Amygdala (tissue), 56 donors: ENCODE measurements around the gene TMEM232.
"Not testable (repeated sequence)": the region's sequence is repeated elsewhere in the genome, so short reads cannot be mapped to it uniquely, and the experiment has no call there.

Experiments used
- DNase-seq, 56 donors: peaks; one replicate each; lab custom pipeline; 2025; lab: John Stamatoyannopoulos, UW

Gene TMEM232

DNA sequence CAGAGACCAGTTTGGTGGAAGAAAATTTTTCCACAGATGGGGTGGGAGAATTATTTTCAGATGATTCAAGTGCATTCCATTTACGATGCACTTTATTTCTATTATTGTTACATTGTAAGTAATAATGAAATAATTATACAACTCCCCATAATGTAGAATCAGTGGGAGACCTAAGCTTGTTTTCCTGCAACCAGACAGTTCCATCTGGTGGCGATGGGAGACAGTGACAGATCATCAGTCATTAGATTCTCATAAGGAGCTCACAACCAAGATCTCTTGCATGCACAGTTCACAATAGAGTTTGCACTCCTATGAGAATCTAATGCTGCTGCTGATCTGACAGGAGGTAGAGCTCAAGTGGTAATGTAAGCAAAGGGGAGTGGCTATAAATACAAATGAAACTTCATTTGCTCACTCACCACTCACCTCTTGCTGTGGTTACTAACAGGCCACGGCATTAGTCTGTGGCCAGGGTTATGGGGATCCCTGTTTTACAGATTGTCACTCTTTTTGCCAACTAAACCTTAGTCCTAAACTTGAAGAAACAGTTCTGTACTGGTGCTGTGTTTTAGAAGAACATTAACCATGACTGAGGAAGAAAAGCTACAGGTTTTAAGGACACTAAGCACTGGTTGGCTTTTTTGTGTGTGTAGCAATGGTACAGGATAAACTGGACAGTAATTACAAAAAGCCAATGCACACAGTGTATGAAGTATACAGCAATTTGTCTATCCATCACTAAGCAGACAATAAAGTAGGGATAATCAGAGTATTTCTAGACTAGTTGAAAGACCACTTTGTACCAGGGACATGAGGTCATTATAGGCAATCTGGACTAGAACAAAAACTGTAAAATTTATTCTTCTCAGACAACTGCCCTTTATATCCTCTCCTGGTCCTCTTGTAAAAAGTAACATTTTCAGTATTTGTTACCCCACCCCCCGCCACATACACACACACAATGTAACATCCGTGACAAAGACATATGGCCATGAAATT is 9.9 kb downstream of the TMEM232 start:
- peak in 8 of 56 donors; percentile 3 to 37 (median 7) for DNase-seq

GRCh38 chr5:110707260-110707844 is 19.1 kb downstream of the TMEM232 start:
- peak in 3 of 56 donors; percentile 1 to 7 (median 6) for DNase-seq

- no peak for DNase-seq
Measured at GRCh38 chr5:110705349-110705748, 21.1 kb downstream of the TMEM232 start.

DNA sequence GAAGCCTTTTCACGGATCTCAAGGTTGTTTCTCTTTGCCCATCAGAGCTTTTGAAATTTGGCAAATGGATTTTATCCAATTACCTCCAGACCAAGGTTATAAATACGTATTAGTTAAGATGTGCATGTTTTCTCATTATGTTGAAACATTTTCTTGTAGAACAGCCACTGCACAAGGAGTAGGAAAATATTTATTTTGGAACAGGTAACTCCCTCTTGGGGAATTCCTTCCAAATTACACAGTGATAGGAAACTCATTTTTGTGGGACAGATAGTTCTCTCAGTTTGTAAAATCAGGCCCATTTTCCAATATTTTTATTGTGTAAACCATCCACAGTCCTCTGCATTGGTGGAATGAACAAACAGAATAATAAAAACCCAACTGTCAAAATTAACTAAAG is 23.0 kb downstream of the TMEM232 start:
- no peak for DNase-seq

DNA sequence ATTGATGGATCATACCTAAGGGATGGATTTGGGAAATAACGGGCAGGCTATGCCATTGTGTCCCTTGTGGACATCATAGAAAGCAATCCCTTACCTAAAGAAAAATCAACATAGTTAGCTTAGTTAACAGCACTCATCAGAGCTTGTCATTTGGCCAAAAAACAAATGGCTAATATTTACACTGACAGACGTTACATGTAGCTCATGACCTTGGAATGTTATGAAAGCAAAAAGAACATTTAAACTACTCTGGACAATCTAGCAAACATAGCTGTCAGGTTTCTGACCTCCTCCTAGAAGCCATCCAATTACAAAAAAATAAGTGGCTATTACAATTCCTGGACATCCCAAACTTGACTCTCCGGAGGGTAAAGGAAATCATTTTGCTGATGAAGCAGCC is 23.8 kb downstream of the TMEM232 start:
- DNase-seq: no peak

- no peak for DNase-seq
Measured at GRCh38 chr5:110702300-110702699, 24.2 kb downstream of the TMEM232 start.

DNA sequence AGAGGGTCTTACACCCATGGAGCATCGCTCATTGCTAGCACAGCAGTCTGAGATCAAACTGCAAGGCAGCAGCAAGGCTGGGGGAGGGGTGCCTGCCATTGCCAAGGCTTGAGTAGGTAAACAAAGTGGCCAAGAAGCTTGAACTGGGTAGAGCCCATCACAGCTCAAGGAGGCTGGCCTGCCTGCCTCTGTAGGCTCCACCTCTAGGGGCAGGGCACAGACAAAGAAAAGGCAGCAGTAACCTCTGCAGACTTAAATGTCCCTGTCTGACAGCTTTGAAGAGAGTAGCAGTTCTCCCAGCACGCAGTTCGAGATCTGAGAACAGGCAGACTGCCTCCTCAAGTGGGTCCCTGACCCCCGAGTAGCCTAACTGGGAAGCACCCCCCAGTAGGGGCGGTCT is 33.8 kb downstream of the TMEM232 start:
- DNase-seq: not testable (repeated sequence)

GRCh38 chr5:110690587-110690986 is 35.9 kb downstream of the TMEM232 start:
- DNase-seq: not testable (repeated sequence)

DNA sequence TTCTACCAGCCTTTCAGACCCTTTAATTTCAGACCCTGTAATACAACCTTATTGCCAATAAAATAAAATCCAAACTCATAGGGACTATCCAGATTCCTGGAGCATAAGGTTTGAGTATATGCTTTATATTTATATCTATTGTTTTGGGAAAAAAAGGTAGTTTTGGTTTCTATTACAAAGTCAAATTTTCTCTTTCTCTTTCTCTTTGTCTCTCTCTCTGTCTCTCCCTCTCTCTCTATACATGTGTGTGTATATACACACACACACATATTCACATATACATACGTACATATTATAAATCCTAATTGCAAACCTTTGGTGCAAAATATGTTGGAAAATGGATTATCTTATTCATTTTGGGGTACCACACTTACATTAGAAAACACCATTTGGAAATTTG is 39.0 kb downstream of the TMEM232 start:
- DNase-seq: no peak

GRCh38 chr5:110686270-110686669 is 40.2 kb downstream of the TMEM232 start:
- no peak for DNase-seq

GRCh38 chr5:110681953-110682352 is 44.5 kb downstream of the TMEM232 start:
- DNase-seq: no peak

GRCh38 chr5:110681109-110681508 is 45.4 kb downstream of the TMEM232 start:
- DNase-seq: no peak

GRCh38 chr5:110676554-110676953 is 49.9 kb downstream of the TMEM232 start:
- DNase-seq: not testable (repeated sequence)

DNA sequence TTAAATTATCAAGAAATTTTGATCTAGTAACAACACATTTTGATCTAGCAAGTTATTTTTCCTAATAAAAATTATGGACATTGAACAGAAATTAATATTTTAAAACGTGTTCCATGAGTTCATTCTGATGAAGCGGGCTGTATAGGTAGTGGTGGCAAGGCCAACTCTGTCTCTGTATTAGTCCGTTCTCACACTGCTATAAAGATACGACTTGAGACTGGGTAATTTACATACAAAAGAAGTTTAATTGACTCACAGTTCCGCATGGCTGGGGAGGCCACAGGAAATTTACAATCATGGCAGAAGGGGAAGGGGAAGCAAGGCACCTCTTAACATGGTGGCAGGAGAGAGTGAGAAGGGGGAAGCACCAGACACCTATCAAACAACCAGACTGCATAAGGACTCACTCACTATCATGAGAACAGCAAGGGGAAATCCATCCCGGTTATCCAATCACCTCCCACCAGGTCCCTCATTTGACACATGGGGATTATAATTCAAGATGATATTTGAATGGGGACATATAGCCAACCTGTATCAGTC is 61.2 kb downstream of the TMEM232 start:
- DNase-seq: no peak

DNA sequence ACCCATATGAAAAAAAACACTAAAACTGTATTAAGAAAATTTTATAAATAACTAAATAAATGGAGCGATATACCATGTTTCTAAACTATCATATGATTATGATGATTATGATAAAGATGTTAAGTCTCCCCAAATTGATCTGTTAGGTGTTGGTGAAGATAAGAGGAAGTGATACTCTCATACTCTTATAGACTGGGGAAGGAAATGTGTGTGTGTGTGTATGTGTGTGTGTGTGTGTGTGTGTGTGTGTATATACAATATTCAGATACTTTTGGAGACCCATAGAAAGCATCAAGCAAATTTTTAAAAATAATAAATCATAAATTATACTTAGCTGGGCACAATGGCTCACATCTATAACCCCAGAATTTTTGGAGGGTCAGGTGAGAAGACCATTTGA is 62.9 kb downstream of the TMEM232 start:
- no peak for DNase-seq

DNA sequence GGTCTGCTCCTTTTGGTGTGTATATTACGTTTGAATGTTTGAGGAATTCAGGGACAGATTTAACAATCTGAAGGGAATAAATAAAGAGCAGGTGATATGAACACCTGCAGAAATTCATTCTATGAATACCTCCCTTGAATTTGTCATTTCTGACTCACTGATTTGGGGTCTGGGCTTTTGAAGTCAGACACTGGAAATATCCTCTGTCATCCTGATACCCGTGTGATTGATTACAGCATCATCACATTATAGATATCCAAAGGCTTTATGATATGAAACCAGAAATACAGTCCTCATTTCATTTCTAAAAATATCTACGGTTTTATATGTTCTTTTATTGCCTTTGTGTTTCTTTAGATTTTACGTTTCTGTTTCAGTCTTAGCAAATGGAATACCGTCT is 68.5 kb downstream of the TMEM232 start:
- DNase-seq: no peak

- DNase-seq: peak in 2 of 56 donors; percentile 1 to 2
Measured at GRCh38 chr5:110653231-110653970, 73.1 kb downstream of the TMEM232 start.

- DNase-seq: no peak
Measured at GRCh38 chr5:110651507-110651906, 75.0 kb downstream of the TMEM232 start.

DNA sequence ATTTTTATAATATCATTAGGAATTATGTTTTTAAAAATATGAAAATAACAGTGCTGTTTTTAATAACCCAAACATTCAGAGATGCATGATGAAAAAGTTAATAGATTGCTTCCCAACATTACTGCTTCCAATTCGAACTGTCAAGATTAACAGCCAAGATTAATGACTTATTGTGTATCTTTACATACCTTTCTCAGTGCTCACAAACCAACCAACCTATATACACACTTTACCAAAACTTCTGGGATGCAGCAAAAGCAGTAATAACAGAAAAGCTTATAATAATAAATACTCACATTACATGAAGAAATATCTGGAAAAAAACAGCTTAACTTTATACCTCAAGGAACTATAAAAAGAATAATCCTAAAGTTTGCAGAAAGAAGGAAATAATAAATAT is 82.1 kb downstream of the TMEM232 start:
- DNase-seq: no peak

DNA sequence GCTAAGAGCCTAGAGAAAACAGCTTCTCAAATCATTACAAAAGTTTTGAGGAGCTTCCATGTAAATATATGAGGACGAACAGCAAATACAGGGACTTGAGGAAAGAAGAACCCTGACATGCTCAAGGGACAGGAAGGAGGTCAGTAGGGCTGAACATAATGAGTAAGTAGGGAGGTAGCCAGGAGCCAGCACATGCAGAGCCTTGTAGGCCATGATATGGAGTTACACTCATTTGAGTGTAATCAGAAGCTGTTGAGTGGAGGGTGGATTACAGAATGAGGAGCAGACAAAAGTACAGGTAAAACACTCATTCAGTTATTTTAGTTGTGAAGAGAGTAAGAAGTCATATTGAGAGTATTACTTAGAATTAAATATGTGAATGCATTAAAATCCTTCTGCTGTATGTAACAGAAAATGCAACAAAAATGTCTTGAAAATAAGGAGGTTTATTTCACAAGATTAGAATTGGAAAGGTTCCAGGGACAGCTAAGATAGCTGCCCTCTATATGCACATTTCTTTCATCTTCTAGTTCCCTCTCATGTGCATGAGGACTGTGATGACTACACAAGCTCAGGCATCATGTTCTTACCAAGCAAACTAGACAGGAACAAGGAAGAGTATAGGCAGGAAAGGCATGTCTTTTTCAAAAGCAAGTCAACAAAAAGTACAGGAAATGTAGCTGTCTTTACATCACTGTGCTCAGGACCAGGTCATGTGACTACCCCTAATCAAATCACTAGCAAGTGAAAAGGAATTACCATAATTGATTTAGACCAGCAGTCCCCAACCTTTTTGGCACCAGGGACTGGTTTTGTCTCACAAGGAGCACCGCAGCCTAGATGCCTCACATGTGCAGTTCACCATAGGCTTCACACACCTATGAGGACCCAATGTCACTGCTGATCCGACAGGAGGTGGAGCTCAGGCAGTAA is 87.2 kb downstream of the TMEM232 start:
- no peak for DNase-seq
